ENCODE data around the gene GSTM5. TPM values are rescaled to one million over a fixed set of nuclear protein-coding genes. Genes with fewer than 3 reads are reported as not detected.

Gene GSTM5
- total RNA-seq, 6 experiments from 2014 or later: 0.19 to 0.54 (median 0.31) TPM; not detected in 1

GRCh38 chr1:109716570-109717090 is 4.6 kb downstream of the GSTM5 start:
- Histone ChIP-seq H3K27ac (no peak overlapping the region), H3K4me3 (no peak overlapping the region), H3K27me3 (no peaks in the 10 kb centered on the region), H3K9me3 (no peaks in the 10 kb centered on the region), H3K4me1 (no peaks in the 10 kb centered on the region), H3K36me3 (no peaks in the 10 kb centered on the region)
- intact Hi-C loops (cut with DNase I): no loop called here
- no peak for DNase-seq
- TF ChIP-seq POLR2A (IDR thresholded peaks at IDR 0.05) (no peak), CTCF (IDR thresholded peaks at IDR 0.05) (no peak)
- no peak for ATAC-seq
- WGBS (ENCODE audit: insufficient coverage, low coverage, low lambda C conversion rate, missing lambda C conversion rate): 51% methylated on average over 3 of the region's 3 CpGs

GRCh38 chr1:109717729-109718128 is 5.7 kb downstream of the GSTM5 start:
- intact Hi-C loops (cut with DNase I): no loop called here
- H3K9me3 ChIP-seq: no peaks in the 10 kb centered on the region
- ATAC-seq (no peak), DNase-seq (no peak)
- H3K27ac ChIP-seq: no peak overlapping the region
- no peaks in the 10 kb centered on the region for H3K4me1 ChIP-seq
- H3K36me3 ChIP-seq: no peaks in the 10 kb centered on the region
- WGBS (ENCODE audit: insufficient coverage, low coverage, low lambda C conversion rate, missing lambda C conversion rate): 90% methylated on average over 5 of the region's 5 CpGs
- H3K27me3 ChIP-seq: no peaks in the 10 kb centered on the region
- no peak overlapping the region for H3K4me3 ChIP-seq
- TF ChIP-seq CTCF (IDR thresholded peaks at IDR 0.05) (no peak), POLR2A (IDR thresholded peaks at IDR 0.05) (no peak)

- H3K9me3 ChIP-seq: no peaks in the 10 kb centered on the region
- 53% methylated on average over 2 of the region's 2 CpGs for WGBS (ENCODE audit: insufficient coverage, low coverage, low lambda C conversion rate, missing lambda C conversion rate)
- ATAC-seq: peak; percentile 66 to 97 (median 78)
- no peaks in the 10 kb centered on the region for H3K36me3 ChIP-seq
- H3K4me3 ChIP-seq: no peak overlapping the region
- peak; percentile 16 to 35 (median 24) for TF ChIP-seq CTCF (IDR thresholded peaks at IDR 0.05)
- no peak for TF ChIP-seq POLR2A (IDR thresholded peaks at IDR 0.05)
- H3K27ac ChIP-seq: no peak overlapping the region
- intact Hi-C loops (cut with DNase I): no loop called here
- no peaks in the 10 kb centered on the region for H3K27me3 ChIP-seq
- H3K4me1 ChIP-seq: no peaks in the 10 kb centered on the region
- DNase-seq: no peak
Measured at GRCh38 chr1:109718495-109718894, 6.4 kb downstream of the GSTM5 start.

- Histone ChIP-seq H3K9me3 (no peaks in the 10 kb centered on the region), H3K4me1 (no peaks in the 10 kb centered on the region), H3K27ac (no peak overlapping the region), H3K4me3 (no peak overlapping the region), H3K36me3 (no peaks in the 10 kb centered on the region), H3K27me3 (no peaks in the 10 kb centered on the region)
- intact Hi-C loops (cut with DNase I): no loop called here
- ATAC-seq (no peak), DNase-seq (no peak)
- TF ChIP-seq CTCF (IDR thresholded peaks at IDR 0.05): no peak
- no peak for TF ChIP-seq POLR2A (IDR thresholded peaks at IDR 0.05)
- WGBS (ENCODE audit: insufficient coverage, low coverage, low lambda C conversion rate, missing lambda C conversion rate): 80% methylated on average over 5 of the region's 5 CpGs
Measured at GRCh38 chr1:109719337-109719837, 7.3 kb downstream of the GSTM5 start.

Data from right lobe of liver (tissue), 6 donors.